ENCODE results near the gene NHLRC3. TPM values are rescaled to one million over a fixed set of nuclear protein-coding genes. Genes with fewer than 3 reads are reported as not detected.

NHLRC3 gene
- total RNA-seq, 4 donors from 2014 or later = 31.0 to 46.4 (median 38.5) TPM

DNA sequence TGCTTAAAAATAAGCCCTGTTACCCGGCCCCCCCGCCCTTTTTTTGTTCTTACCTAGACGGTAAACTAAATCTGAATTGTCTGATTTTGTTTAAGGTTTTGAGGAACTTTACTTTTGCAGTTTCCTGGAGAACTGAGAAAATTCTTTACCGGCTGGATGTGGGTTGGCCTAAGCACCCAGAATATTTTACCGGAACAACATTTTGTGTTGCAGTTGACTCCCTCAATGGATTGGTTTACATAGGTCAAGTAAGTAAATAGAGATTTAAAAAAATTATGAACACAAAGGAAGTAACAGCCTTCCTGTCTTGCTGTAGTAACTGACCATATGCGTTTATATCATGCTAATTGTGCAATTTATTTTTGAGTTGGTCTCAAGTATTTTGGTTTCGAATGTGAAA, 785 bp downstream of the NHLRC3 start:
- intact Hi-C loops (cut with DNase I) = no loop called here

DNA sequence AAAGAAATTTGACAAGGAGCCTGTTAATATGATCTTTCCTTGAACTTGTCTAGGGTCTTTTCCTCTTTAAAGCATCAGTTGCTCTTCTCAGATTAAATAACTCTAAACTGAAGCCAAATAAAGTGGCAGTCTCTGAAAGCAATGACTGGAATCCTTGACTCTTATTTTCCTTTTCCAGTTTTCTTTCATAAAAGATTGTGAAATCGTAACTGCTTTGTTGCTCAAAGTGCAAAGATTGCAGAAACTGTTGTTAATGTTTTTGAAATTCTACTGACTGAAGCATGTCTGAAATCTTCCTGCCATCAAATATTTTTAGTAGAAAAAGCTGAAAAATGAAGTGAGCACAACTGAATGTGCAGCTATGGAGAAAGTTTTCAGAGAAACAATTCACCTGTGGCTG, 1.9 kb downstream of the NHLRC3 start:
- Histone ChIP-seq H3K27me3 (no peaks in the 10 kb centered on the region), H3K36me3 (no peaks in the 10 kb centered on the region), H3K9me3 (no peaks in the 10 kb centered on the region), H3K4me1 (peaks cover 14 to 24% of the 10 kb centered on the region in 2 donors), H3K27ac (no peak overlapping the region), H3K4me3 (replicated peaks in 1 of 3) (no peak overlapping the region)
- TF ChIP-seq CTCF (IDR thresholded peaks at IDR 0.05) (no peak), POLR2A (IDR thresholded peaks at IDR 0.05) (no peak)
- DNase-seq = no peak
- WGBS, 2 donors = 65 to 67% methylated on average over 1 of the region's 1 CpG
- intact Hi-C loops (cut with DNase I) = no loop called here

More for the DNA sequence above, 785 bp downstream of the NHLRC3 start:
- H3K4me1 ChIP-seq = peaks cover 15 to 33% of the 10 kb centered on the region in 2 donors
- 20 to 25% methylated on average over 7 of the region's 7 CpGs for whole genome bisulfite sequencing, 2 donors
- no peaks in the 10 kb centered on the region for H3K9me3 ChIP-seq
- H3K36me3 ChIP-seq = no peaks in the 10 kb centered on the region
- TF ChIP-seq CTCF (IDR thresholded peaks at IDR 0.05) (no peak), POLR2A (IDR thresholded peaks at IDR 0.05) (no peak)
- no peak for DNase-seq
- H3K27ac ChIP-seq = peak overlapping the region in 2 of 3 donors; percentile 55 to 72
- H3K4me3 ChIP-seq (replicated peaks in 1 of 3) = peak overlapping the region in 2 of 3 donors; percentile 82 to 99
- no peaks in the 10 kb centered on the region for H3K27me3 ChIP-seq

DNA sequence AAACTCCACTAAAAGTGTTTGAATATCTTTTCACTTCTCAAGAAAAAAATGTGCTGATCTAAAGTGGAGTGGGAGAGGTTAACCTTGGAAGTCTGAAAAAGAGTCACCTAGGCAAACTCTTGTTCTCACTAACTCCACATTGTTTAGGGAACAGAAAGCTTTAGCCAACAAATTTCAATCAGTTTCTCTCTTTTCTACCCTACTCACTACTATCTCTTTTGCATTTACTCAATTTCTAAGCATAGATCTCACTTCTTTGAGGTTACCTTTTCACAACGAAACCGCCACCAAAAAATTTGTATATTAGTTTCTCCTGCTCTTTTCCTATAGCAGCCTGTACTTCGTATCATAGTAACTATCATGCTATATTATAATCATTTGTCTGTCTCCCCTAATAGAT, 6.3 kb downstream of the NHLRC3 start:
- H3K27me3 ChIP-seq = no peaks in the 10 kb centered on the region
- H3K36me3 ChIP-seq = no peaks in the 10 kb centered on the region
- 97 to 98% methylated on average over 3 of the region's 3 CpGs for WGBS, 2 donors
- intact Hi-C loops (cut with DNase I) = no loop called here
- H3K27ac ChIP-seq = no peak overlapping the region
- peaks cover 9 to 17% of the 10 kb centered on the region in 2 donors for H3K4me1 ChIP-seq
- TF ChIP-seq CTCF (IDR thresholded peaks at IDR 0.05) (no peak), POLR2A (IDR thresholded peaks at IDR 0.05) (no peak)
- DNase-seq = no peak
- H3K4me3 ChIP-seq (replicated peaks in 1 of 3) = no peak overlapping the region
- no peaks in the 10 kb centered on the region for H3K9me3 ChIP-seq

DNA sequence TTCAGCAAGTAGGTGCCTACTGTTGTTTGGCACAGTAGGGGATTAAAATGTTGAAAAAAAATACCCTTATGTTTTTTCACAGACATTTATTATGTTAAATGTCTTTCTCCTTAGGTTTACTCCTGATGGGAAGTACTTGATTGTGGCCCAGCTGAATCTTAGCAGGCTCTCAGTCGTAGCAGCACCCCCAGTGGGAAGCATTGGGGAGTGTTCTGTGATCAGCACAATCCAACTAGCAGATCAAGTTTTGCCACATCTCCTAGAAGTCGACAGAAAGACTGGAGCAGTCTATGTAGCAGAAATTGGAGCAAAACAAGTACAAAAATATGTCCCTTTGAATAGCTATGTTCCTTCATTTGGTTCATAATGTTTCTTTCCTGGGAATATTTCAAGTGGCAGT, 9.3 kb downstream of the NHLRC3 start:
- WGBS, 2 donors = 11 to 25% methylated on average over 2 of the region's 2 CpGs
- TF ChIP-seq CTCF (IDR thresholded peaks at IDR 0.05) (peak in 3 of 6 experiments; percentile 15 to 42 (median 20)), POLR2A (IDR thresholded peaks at IDR 0.05) (no peak)

DNA sequence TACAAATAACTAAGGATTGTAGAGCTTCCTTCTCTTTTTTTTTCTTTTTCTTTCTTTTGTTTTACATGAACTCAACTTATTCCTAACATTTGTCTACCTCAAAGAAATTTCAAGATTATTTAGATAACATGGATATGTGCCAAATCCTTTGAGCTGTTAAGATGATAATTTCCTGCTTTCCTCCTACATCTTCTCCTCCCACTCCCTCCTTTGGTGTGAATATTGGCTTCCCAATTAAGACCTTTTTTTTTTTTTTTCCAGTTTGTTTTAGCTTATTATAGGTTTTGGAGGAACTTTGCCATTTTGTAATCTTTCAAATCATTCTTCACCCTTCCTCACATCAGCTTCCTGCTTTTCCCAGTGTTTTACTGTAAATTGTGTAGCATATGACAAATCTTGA, 10.6 kb downstream of the NHLRC3 start:
- Histone ChIP-seq H3K27me3 (no peaks in the 10 kb centered on the region), H3K9me3 (no peaks in the 10 kb centered on the region), H3K27ac (peak overlapping the region in 2 of 3 donors; percentile 25 to 38), H3K36me3 (no peaks in the 10 kb centered on the region), H3K4me1 (peaks cover 13 to 15% of the 10 kb centered on the region in 2 donors), H3K4me3 (replicated peaks in 1 of 3) (no peak overlapping the region)
- intact Hi-C loops (cut with DNase I) = no loop called here
- no peak for DNase-seq
- TF ChIP-seq POLR2A (IDR thresholded peaks at IDR 0.05) (no peak), CTCF (IDR thresholded peaks at IDR 0.05) (no peak)

More for the DNA sequence above, 9.3 kb downstream of the NHLRC3 start:
- no peaks in the 10 kb centered on the region for H3K27me3 ChIP-seq
- peak overlapping the region in 1 of 3 donors; percentile 25 for H3K27ac ChIP-seq
- peak; percentile 63 to 71 for DNase-seq
- H3K4me1 ChIP-seq = peaks cover 13 to 15% of the 10 kb centered on the region in 2 donors
- no peaks in the 10 kb centered on the region for H3K9me3 ChIP-seq
- no peak overlapping the region for H3K4me3 ChIP-seq (replicated peaks in 1 of 3)
- no peaks in the 10 kb centered on the region for H3K36me3 ChIP-seq
- intact Hi-C loops (cut with DNase I) = no loop called here

All from thyroid gland (tissue), 4 donors.